Mesenchymal stem cell (in vitro differentiated cells and primary cell): ENCODE data around the gene POM121C.
"Not testable (repeated sequence)": the region's sequence is repeated elsewhere in the genome, so short reads cannot be mapped to it uniquely, and the experiment has no call there.

Source experiments
- DNase-seq: peaks from one replicate; pipeline ENCODE4 v3.0.0-alpha.2; 2013
- H2AFZ ChIP-seq: one replicate; pipeline ENCODE4 v1.6.1; 2013; ENCODE audit warnings: low read depth, mild to moderate bottlenecking, control low read depth, inconsistent platforms, low read length, moderate library complexity
- H2AK5ac ChIP-seq: 2 replicates; pipeline ENCODE4 v1.6.1; 2013; ENCODE audit warnings: low read length, moderate library complexity, mild to moderate bottlenecking, inconsistent platforms; ENCODE audit not compliant: severe bottlenecking
- H2BK120ac ChIP-seq: one replicate; pipeline ENCODE4 v1.6.1; 2013; ENCODE audit warnings: low read depth, mild to moderate bottlenecking, inconsistent platforms, low read length, moderate library complexity
- H2BK12ac ChIP-seq, 2 experiments: one replicate each; pipeline ENCODE4 v1.6.1; 2013; ENCODE audit warnings: inconsistent platforms in 2 of 2, low read length in 2 of 2, mild to moderate bottlenecking in 2 of 2, moderate library complexity in 2 of 2, control low read depth in 1 of 2
- H2BK15ac ChIP-seq: one replicate; pipeline ENCODE4 v1.6.1; 2013; ENCODE audit warnings: mild to moderate bottlenecking, low read depth, inconsistent platforms; ENCODE audit not compliant: poor library complexity, severe bottlenecking
- H2BK5ac ChIP-seq: 2 replicates; pipeline ENCODE4 v1.6.1; 2013; ENCODE audit warnings: low read depth, mild to moderate bottlenecking, low read length, control low read depth, inconsistent platforms; ENCODE audit not compliant: poor library complexity, severe bottlenecking
- H3K14ac ChIP-seq, 2 experiments: one replicate each; pipeline ENCODE4 v1.6.1; 2013; ENCODE audit warnings: inconsistent platforms in 2 of 2, low read length in 2 of 2, control low read depth in 1 of 2, mild to moderate bottlenecking in 1 of 2, moderate library complexity in 1 of 2
- H3K18ac ChIP-seq, 2 experiments: one replicate each; pipeline ENCODE4 v1.6.1; 2013; ENCODE audit warnings: inconsistent platforms in 2 of 2, low read length in 2 of 2, control low read depth in 1 of 2, low read depth in 1 of 2, mild to moderate bottlenecking in 1 of 2
- H3K23ac ChIP-seq, 2 experiments: one replicate each; pipeline ENCODE4 v1.6.1; 2013; ENCODE audit warnings: inconsistent platforms in 2 of 2, low read length in 2 of 2, mild to moderate bottlenecking in 2 of 2, moderate library complexity in 2 of 2, control low read depth in 1 of 2
- H3K27ac ChIP-seq: 2 replicates; pipeline ENCODE4 v1.5.1; 2013; ENCODE audit warnings: mild to moderate bottlenecking, moderate library complexity, low read length, control low read depth, inconsistent platforms; ENCODE audit not compliant: poor library complexity, severe bottlenecking
- H3K27me3 ChIP-seq, 2 experiments: 2 replicates each; pipeline versions ENCODE4 v1.6.1 to v1.7.0; 2013; ENCODE audit warnings: low read length in 2 of 2, mild to moderate bottlenecking in 2 of 2, moderate library complexity in 2 of 2, control low read depth in 1 of 2, inconsistent platforms in 1 of 2; ENCODE audit not compliant: control insufficient read depth in 1 of 2, insufficient read depth in 1 of 2
- H3K36me3 ChIP-seq, 2 experiments: 2 replicates each; pipeline versions ENCODE4 v1.6.1 to v1.7.0; 2013; ENCODE audit warnings: low read length in 2 of 2, control low read depth in 1 of 2, inconsistent platforms in 1 of 2, low read depth in 1 of 2, mild to moderate bottlenecking in 1 of 2; ENCODE audit not compliant: insufficient read depth in 2 of 2, control insufficient read depth in 1 of 2
- H3K4ac ChIP-seq, 2 experiments: one replicate each; pipeline ENCODE4 v1.6.1; 2013; ENCODE audit warnings: inconsistent platforms in 2 of 2, low read length in 2 of 2, mild to moderate bottlenecking in 2 of 2, moderate library complexity in 2 of 2, control low read depth in 1 of 2, low read depth in 1 of 2
- H3K4me1 ChIP-seq: 2 replicates; pipeline ENCODE4 v1.6.1; 2013; ENCODE audit warnings: low read depth, low read length, control low read depth; ENCODE audit not compliant: control insufficient read depth, insufficient read depth
- H3K4me2 ChIP-seq: 2 replicates; pipeline ENCODE4 v1.6.1; 2013; ENCODE audit warnings: low read length, mild to moderate bottlenecking, inconsistent platforms; ENCODE audit not compliant: poor library complexity, severe bottlenecking
- H3K4me3 ChIP-seq, 2 experiments: 2 replicates each; pipeline versions ENCODE4 v1.5.1 to v1.7.0; 2013; ENCODE audit warnings: low read length in 2 of 2, mild to moderate bottlenecking in 2 of 2, control low read depth in 1 of 2, low read depth in 1 of 2; ENCODE audit not compliant: insufficient read depth in 1 of 2
- H3K79me1 ChIP-seq: replicated peaks from 2 replicates; pipeline ENCODE4 v1.6.1; 2013; ENCODE audit warnings: mild to moderate bottlenecking, control low read depth, low read length, inconsistent platforms; ENCODE audit not compliant: poor library complexity, severe bottlenecking
- H3K9ac ChIP-seq: 2 replicates; pipeline ENCODE4 v1.7.0; 2013; ENCODE audit warnings: mild to moderate bottlenecking, low read length, moderate library complexity
- H3K9me3 ChIP-seq: 2 replicates; pipeline ENCODE4 v1.7.0; 2013; ENCODE audit warnings: mild to moderate bottlenecking, low read length; ENCODE audit not compliant: control insufficient read depth
- H4K8ac ChIP-seq: one replicate; pipeline ENCODE4 v1.6.1; 2013; ENCODE audit warnings: inconsistent platforms, mild to moderate bottlenecking, low read length, moderate library complexity
- H4K91ac ChIP-seq: one replicate; pipeline ENCODE4 v1.6.1; 2013; ENCODE audit warnings: mild to moderate bottlenecking, low read length, inconsistent platforms
- WGBS: methylation state at CpG from one replicate; pipeline ENCODE4 v1.1.7; 2013; ENCODE audit warnings: mixed read lengths; 5-methylcytosine and 5-hydroxymethylcytosine counted together

POM121C gene

GRCh38 chr7:75442101-75442464 lies 44.0 kb downstream of the POM121C start:
- not testable (repeated sequence) for H2BK5ac ChIP-seq, H2AFZ ChIP-seq, H3K27me3 ChIP-seq, H3K18ac ChIP-seq, H3K4ac ChIP-seq, H3K4me1 ChIP-seq, H2AK5ac ChIP-seq, H3K79me1 ChIP-seq, H4K8ac ChIP-seq, H3K14ac ChIP-seq, H4K91ac ChIP-seq, H3K23ac ChIP-seq, H2BK15ac ChIP-seq, H3K9me3 ChIP-seq, H2BK12ac ChIP-seq, H3K27ac ChIP-seq, H2BK120ac ChIP-seq, DNase-seq
- peak overlapping the region; percentile 68 for H3K9ac ChIP-seq
- peaks cover 14 to 33% of the 10 kb centered on the region in 2 experiments for H3K36me3 ChIP-seq
- H3K4me2 ChIP-seq = peak overlapping the region; percentile 63
- H3K4me3 ChIP-seq = peak overlapping the region; percentile 51 to 66
- WGBS = 13% methylated on average over 1 of the region's 37 CpGs

- not testable (repeated sequence) for H2BK15ac ChIP-seq, H3K9me3 ChIP-seq, H3K14ac ChIP-seq, H2BK5ac ChIP-seq, H3K18ac ChIP-seq, H4K8ac ChIP-seq, H2AK5ac ChIP-seq, H3K27ac ChIP-seq, H3K4me1 ChIP-seq, H3K23ac ChIP-seq, H3K4me3 ChIP-seq, H2BK120ac ChIP-seq, H2AFZ ChIP-seq, H3K4ac ChIP-seq, H3K9ac ChIP-seq, H2BK12ac ChIP-seq, H4K91ac ChIP-seq, H3K27me3 ChIP-seq, H3K4me2 ChIP-seq
- DNase-seq = peak; percentile 12
- H3K36me3 ChIP-seq = peaks cover 30 to 63% of the 10 kb centered on the region in 2 experiments
- peaks cover 15% of the 10 kb centered on the region for H3K79me1 ChIP-seq
- 98% methylated on average over 2 of the region's 4 CpGs for WGBS
These were observed 47.1 kb downstream of the POM121C start for GRCh38 chr7:75439000-75439399.

GRCh38 chr7:75423481-75423880 lies 62.6 kb downstream of the POM121C start:
- H3K36me3 ChIP-seq = peaks cover 25 to 52% of the 10 kb centered on the region in 2 experiments
- not testable (repeated sequence) for H2BK5ac ChIP-seq

GRCh38 chr7:75421798-75422710 lies 64.0 kb downstream of the POM121C start:
- H3K4me2 ChIP-seq, DNase-seq, H3K14ac ChIP-seq, H3K79me1 ChIP-seq, H3K18ac ChIP-seq, H4K8ac ChIP-seq, H3K27me3 ChIP-seq, H3K4ac ChIP-seq, H4K91ac ChIP-seq, H2BK120ac ChIP-seq, H2AK5ac ChIP-seq, H3K4me3 ChIP-seq, H2BK12ac ChIP-seq, H2BK15ac ChIP-seq, H2BK5ac ChIP-seq, H3K23ac ChIP-seq, H2AFZ ChIP-seq, H3K27ac ChIP-seq, H3K9me3 ChIP-seq, H3K9ac ChIP-seq, H3K4me1 ChIP-seq: not testable (repeated sequence)
- H3K36me3 ChIP-seq = peaks cover 23 to 46% of the 10 kb centered on the region in 2 experiments
- WGBS = 100% methylated on average over 19 of the region's 50 CpGs

More at GRCh38 chr7:75423481-75423880, 62.6 kb downstream of the POM121C start:
- H3K9ac ChIP-seq, H2AFZ ChIP-seq, H2AK5ac ChIP-seq, H3K4me1 ChIP-seq, H3K9me3 ChIP-seq, H3K4ac ChIP-seq, H4K91ac ChIP-seq, H3K27me3 ChIP-seq, H3K4me2 ChIP-seq, H3K23ac ChIP-seq, H3K18ac ChIP-seq, H3K4me3 ChIP-seq, H3K27ac ChIP-seq, H2BK15ac ChIP-seq, H3K79me1 ChIP-seq, DNase-seq, H2BK12ac ChIP-seq, H2BK120ac ChIP-seq, H3K14ac ChIP-seq, H4K8ac ChIP-seq: not testable (repeated sequence)
- 90% methylated on average over 2 of the region's 15 CpGs for WGBS
